Measurements from ENCODE around the gene TBC1D24.

The TBC1D24 gene

GRCh38 chr16:2457267-2457666 lies 17.7 kb upstream of the TBC1D24 start:
- H3K4me3 Mint-ChIP-seq: no peak overlapping the region
- H3K4me1 Mint-ChIP-seq: peaks cover 8 to 9% of the 10 kb centered on the region in 2 donors
- H3K9me3 Mint-ChIP-seq: no peaks in the 10 kb centered on the region
- no peaks in the 10 kb centered on the region for H3K27me3 Mint-ChIP-seq
- DNase-seq (no peak), ATAC-seq (replicated peaks) (no peak)
- H3K27ac Mint-ChIP-seq: no peak overlapping the region
- H3K36me3 Mint-ChIP-seq: peaks cover 20 to 32% of the 10 kb centered on the region in 2 donors

DNA sequence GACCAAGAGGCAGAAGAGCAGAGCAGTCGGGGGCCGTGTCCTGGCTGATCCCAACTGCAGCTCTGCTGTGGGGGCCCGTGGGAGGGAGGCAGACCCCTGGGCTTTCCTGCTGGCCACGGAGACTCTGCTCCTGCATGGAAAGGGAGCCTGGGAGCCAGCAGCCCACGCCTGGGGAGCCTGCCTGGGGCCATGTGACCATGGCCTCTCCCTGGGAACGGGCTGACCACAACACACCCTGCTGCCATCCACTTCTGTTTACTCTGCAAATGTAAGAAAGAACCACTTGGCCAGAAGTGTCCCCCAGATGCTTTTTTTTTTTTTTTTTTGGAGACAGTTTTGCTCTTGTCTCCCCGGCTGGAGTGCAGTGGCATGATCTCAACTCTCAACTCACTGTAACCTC lies 17.0 kb upstream of the TBC1D24 start:
- Mint-ChIP-seq H3K4me3 (no peak overlapping the region), H3K36me3 (peaks cover 18 to 28% of the 10 kb centered on the region in 2 donors), H3K27ac (no peak overlapping the region), H3K27me3 (no peaks in the 10 kb centered on the region), H3K4me1 (peaks cover 8 to 9% of the 10 kb centered on the region in 2 donors), H3K9me3 (no peaks in the 10 kb centered on the region)
- no peak for ATAC-seq (replicated peaks)
- no peak for DNase-seq

GRCh38 chr16:2458887-2459646 lies 15.9 kb upstream of the TBC1D24 start:
- DNase-seq: no peak
- Mint-ChIP-seq H3K27ac (peak overlapping the region; percentile 83), H3K27me3 (no peaks in the 10 kb centered on the region), H3K36me3 (peaks cover 10 to 20% of the 10 kb centered on the region in 2 donors), H3K4me1 (peaks cover 7 to 8% of the 10 kb centered on the region in 2 donors), H3K9me3 (no peaks in the 10 kb centered on the region), H3K4me3 (peak overlapping the region; percentile 83 to 89)
- ATAC-seq (replicated peaks): peak in 1 of 2 donors; percentile 2

- Mint-ChIP-seq H3K27me3 (no peaks in the 10 kb centered on the region), H3K36me3 (peaks cover 10 to 17% of the 10 kb centered on the region in 2 donors), H3K27ac (peak within 1 kb of the TSS; percentile 83), H3K9me3 (no peaks in the 10 kb centered on the region), H3K4me1 (peaks cover 7 to 8% of the 10 kb centered on the region in 2 donors), H3K4me3 (peak within 1 kb of the TSS; percentile 83 to 89)
- peak; percentile 92 for DNase-seq
- ATAC-seq (replicated peaks): peak; percentile 96 to 97
Observed at GRCh38 chr16:2459647-2460390, 15.1 kb upstream of the TBC1D24 start, which contains the start of gene TEDC2. TSS of gene TEDC2 (plus strand) at chr16:2460109. CDS start at chr16:2460145, 36 bp downstream.

GRCh38 chr16:2460391-2460713 lies 14.6 kb upstream of the TBC1D24 start:
- Mint-ChIP-seq H3K4me1 (peaks cover 7 to 8% of the 10 kb centered on the region in 2 donors), H3K27me3 (no peaks in the 10 kb centered on the region)

DNA sequence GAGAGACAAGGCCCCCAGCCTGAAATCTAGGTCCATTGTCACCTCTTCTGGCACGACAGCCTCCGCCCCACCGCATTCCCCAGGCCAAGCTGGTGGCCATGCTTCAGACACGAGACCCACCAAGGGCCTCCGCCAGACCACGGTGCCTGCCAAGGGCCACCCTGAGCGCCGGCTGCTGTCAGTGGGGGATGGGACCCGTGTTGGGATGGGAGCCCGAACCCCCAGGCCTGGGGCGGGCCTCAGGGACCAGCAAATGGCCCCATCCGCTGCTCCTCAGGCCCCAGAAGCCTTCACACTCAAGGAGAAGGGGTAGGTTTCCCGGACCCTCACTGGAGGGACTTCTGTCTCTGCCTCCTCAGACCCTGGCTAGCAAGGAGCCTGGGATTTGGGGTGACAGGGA lies 14.0 kb upstream of the TBC1D24 start:
- DNase-seq (no peak), ATAC-seq (replicated peaks) (no peak)
- peak overlapping the region; percentile 37 to 48 for H3K4me3 Mint-ChIP-seq
- no peaks in the 10 kb centered on the region for H3K27me3 Mint-ChIP-seq
- H3K27ac Mint-ChIP-seq: no peak overlapping the region
- peaks cover 8 to 9% of the 10 kb centered on the region in 2 donors for H3K36me3 Mint-ChIP-seq
- H3K4me1 Mint-ChIP-seq: peaks cover 7 to 8% of the 10 kb centered on the region in 2 donors
- no peaks in the 10 kb centered on the region for H3K9me3 Mint-ChIP-seq

More at GRCh38 chr16:2460391-2460713, 14.6 kb upstream of the TBC1D24 start:
- Mint-ChIP-seq H3K36me3 (peaks cover 10 to 13% of the 10 kb centered on the region in 2 donors), H3K4me3 (peak overlapping the region; percentile 83 to 89), H3K27ac (no peak overlapping the region), H3K9me3 (no peaks in the 10 kb centered on the region)
- DNase-seq (no peak), ATAC-seq (replicated peaks) (no peak)

DNA sequence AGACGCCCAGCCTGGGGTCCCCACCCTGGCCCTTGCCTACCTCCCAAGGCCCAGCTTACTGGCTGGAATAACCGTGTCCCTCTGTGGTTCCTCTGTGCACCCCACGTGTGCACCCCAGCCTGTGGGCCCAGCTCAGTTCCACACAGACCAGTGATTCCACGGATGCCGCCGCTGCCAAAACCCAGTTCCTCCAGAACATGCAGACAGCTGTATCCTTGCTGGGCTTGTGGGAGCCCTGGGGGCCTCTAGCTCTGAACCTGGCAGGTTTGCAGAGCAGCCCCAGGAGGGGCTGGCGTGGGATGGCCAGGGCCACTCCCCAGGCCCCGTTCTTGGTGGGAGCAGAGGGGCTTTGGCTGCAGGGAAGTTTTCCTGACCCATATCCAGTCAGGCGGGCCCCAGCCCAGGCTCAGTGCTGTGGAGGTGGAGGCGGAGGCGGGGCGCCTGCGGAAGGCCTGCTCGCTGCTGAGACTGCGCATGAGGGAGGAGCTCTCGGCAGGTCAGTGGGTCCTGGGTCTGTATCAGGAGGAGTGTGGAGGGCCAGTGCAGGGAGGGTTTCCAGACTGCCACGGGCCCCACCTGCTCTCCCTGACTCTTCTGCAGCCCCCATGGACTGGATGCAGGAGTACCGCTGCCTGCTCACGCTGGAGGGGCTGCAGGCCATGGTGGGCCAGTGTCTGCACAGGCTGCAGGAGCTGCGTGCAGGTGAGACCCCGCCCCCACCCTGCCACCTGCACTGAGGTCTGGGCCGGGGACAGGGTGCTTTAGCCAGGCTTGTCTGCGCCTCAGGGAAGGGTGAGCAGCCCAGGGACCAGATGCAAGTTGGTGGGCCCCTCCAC lies 12.7 kb upstream of the TBC1D24 start:
- Mint-ChIP-seq H3K27ac (no peak overlapping the region), H3K4me1 (peaks cover 9 to 15% of the 10 kb centered on the region in 2 donors), H3K9me3 (no peaks in the 10 kb centered on the region), H3K36me3 (peaks cover 3 to 4% of the 10 kb centered on the region in 2 donors), H3K27me3 (peaks cover 0 to 3% of the 10 kb centered on the region in 2 donors), H3K4me3 (no peak overlapping the region)
- ATAC-seq (replicated peaks): no peak
- no peak for DNase-seq

GRCh38 chr16:2464333-2464732 lies 10.6 kb upstream of the TBC1D24 start:
- Mint-ChIP-seq H3K4me1 (peaks cover 18 to 29% of the 10 kb centered on the region in 2 donors), H3K9me3 (no peaks in the 10 kb centered on the region), H3K36me3 (peaks cover 3 to 4% of the 10 kb centered on the region in 2 donors), H3K4me3 (no peak overlapping the region), H3K27ac (no peak overlapping the region), H3K27me3 (peaks cover 4 to 7% of the 10 kb centered on the region in 2 donors)
- no peak for ATAC-seq (replicated peaks)
- DNase-seq: no peak

DNA sequence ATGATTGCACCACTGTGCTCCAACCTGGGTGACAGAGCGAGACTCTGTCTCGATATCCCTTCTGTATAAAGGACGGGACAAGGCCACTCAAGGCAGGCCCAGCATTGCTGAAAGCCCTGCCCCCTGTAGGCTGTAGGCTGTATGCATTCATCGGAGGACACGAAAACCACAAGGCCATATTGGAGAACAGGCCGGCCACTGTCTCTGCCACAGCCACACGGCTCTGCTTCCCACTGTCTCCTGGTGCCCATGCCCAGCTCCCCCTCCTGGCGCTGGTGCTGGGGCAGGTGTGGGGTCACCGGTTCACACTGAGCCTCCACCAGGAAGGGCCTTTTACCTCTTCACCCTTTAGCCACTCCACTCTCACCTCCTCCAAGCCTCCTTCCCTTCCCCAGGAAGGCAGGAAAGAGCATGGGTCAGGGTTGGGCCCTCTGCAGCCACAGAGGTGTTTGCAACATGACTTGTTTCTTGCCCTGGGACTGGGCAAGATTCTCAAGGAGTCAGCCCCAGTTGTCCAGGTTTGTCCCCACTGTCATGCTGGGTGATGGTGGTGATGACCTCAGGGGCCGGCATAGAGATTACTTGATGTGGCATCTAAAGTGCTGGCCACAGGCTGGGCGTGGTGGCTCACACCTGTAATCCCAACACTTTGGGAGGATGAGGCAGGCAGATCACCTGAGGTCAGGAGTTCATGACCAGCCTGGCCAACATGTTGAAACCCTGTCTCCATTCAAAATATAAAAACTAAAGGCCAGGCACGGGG lies 9.1 kb upstream of the TBC1D24 start:
- Mint-ChIP-seq H3K4me1 (peaks cover 25 to 36% of the 10 kb centered on the region in 2 donors), H3K36me3 (peaks cover 0 to 3% of the 10 kb centered on the region in 2 donors), H3K4me3 (no peak overlapping the region), H3K9me3 (no peaks in the 10 kb centered on the region), H3K27ac (no peak overlapping the region), H3K27me3 (peaks cover 15 to 20% of the 10 kb centered on the region in 2 donors)
- ATAC-seq (replicated peaks): no peak
- no peak for DNase-seq

DNA sequence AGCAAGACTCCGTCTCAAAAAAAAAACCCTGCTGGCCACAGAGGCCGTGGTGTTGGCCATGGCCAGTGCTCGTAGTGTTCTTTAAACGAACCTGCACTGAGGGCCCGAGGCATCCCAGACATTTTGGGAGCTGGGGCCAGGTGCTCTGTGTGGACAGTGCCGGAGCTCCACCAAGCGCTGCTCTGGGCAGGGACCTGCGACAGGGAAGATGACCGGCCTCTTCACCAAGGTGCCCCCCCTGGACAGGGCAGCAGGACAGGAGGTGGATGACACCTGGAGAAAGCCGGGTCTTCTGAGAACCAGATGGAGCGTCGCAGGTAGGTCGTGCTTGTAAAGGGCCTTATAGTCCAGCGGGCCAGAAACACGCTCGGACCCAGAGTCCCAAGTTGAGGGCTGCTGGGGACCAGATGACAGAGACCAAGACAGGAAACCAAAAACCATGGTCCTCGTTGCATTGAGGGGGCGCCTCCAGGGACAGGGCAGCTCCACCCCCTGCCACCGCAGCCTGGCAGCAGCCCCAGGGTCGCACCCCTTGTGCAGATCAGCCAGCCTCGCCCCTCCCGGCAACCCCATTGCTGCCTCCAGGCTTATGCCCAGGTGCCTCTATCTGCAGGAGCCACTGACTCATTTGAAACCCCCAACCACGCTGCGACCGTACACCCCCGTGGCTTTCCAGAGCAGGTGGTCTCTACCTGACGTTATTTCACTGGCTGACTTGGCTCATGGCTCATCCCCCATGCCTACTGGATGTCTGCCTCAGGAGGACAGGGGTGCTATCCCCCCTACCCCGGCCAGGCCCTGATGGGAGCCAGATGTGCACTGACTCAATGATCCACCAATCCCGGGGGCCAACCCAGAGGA lies 8.0 kb upstream of the TBC1D24 start:
- H3K27me3 Mint-ChIP-seq: peaks cover 15 to 20% of the 10 kb centered on the region in 2 donors
- H3K4me1 Mint-ChIP-seq: peaks cover 25 to 38% of the 10 kb centered on the region in 2 donors
- H3K9me3 Mint-ChIP-seq: no peaks in the 10 kb centered on the region
- peak overlapping the region; percentile 37 for H3K27ac Mint-ChIP-seq
- peaks cover 0 to 3% of the 10 kb centered on the region in 2 donors for H3K36me3 Mint-ChIP-seq
- H3K4me3 Mint-ChIP-seq: peak overlapping the region; percentile 19 to 46
- DNase-seq (no peak), ATAC-seq (replicated peaks) (no peak)

DNA sequence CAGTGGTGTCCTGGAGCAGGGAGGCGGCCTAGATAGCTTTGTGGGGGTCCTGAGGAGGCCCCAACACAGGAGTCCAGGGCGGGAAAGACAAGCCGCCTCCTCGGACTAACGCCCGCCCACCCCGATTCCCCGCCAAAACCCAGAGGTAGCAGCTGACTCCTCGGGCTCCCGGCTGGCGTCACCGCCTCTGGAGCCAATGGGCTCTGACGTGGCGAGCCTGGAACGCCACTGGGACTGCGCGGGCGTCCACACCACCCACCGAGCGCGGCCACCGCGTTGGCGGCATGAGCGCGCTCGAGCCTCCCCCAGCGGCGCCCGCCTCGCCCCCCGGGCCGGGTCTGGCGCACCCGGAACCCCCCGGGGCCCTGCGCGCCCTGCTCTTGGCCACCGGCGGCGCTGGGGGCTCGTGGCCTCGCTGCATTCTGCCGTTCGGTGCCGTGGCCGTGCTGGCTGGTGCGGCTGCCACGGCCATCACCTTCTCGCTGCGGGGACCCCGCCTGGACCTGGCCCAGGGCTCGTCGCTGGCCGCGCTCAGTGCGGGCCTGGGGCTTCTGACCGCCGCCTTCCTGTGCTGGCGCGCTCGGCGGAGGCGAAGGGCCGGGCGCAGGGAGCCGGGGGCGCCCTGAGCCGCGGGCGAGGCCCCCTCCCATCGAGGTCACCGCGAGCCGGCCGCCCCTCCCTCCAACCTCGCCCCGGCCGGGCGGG lies 7.2 kb upstream of the TBC1D24 start:
- ATAC-seq (replicated peaks) (peak; percentile 25 to 35), DNase-seq (no peak)
- H3K4me1 Mint-ChIP-seq: peaks cover 25 to 44% of the 10 kb centered on the region in 2 donors
- peak overlapping the region; percentile 37 for H3K27ac Mint-ChIP-seq
- peak overlapping the region; percentile 46 to 83 for H3K4me3 Mint-ChIP-seq
- H3K27me3 Mint-ChIP-seq: peaks cover 16 to 20% of the 10 kb centered on the region in 2 donors
- H3K9me3 Mint-ChIP-seq: no peaks in the 10 kb centered on the region
- no peaks in the 10 kb centered on the region for H3K36me3 Mint-ChIP-seq

DNA sequence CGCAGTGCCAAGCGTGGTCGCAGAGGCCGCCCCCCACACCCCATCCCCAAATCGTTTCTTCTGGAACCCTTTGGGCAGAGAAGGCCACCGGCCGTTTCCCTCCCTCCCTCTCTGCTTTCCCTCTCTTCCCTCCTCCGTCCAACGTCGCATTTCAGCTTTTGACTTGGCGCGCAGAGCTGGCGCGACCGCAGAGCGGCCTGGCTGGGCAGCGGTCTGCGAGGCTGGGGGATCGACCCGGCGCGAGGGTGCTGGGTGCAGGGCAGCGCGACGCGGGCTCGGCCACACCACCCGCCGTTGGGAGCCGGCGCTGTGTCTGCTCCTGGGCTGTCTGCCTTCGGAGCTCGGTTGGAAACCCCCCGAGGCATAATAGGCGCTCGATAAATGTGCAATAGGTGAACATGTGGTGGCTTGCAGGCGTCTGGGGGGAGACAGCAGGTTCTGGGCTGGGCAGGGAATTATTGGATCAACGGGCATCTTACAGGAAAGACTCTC lies 6.6 kb upstream of the TBC1D24 start:
- no peaks in the 10 kb centered on the region for H3K9me3 Mint-ChIP-seq
- H3K36me3 Mint-ChIP-seq: peaks cover 0 to 3% of the 10 kb centered on the region in 2 donors
- ATAC-seq (replicated peaks) (peak; percentile 49 to 54), DNase-seq (no peak)
- H3K27ac Mint-ChIP-seq: peak overlapping the region; percentile 59
- H3K4me3 Mint-ChIP-seq: peak overlapping the region; percentile 76 to 83
- H3K27me3 Mint-ChIP-seq: peaks cover 22 to 25% of the 10 kb centered on the region in 2 donors
- peaks cover 29 to 50% of the 10 kb centered on the region in 2 donors for H3K4me1 Mint-ChIP-seq

Measured in stimulated activated naive B cell treated with anti-CD40 and anti-IgM and Interleukin-4, amounts not matched to agents 10 μg/mL and 1 μg/mL and 100 μg/mL, for 72 hours (primary cell).